Endothelial cell of umbilical vein (primary cell): ENCODE measurements around the gene SLC26A3. TPM values are rescaled to one million over a fixed set of nuclear protein-coding genes. Genes with fewer than 3 reads are reported as not detected.

Experiments
- BruUV-seq: library from RNA; stranded (reverse); fragments of 400-500 nt; replicated peaks from 2 replicates; lab custom pipeline; 2021; lab: Mats Ljungman, UMichigan
- CTCF ChIA-PET: fragments of 300-600, 350-600 bp; sonication (Branson Sonifier 250); formaldehyde crosslinking; loops from one replicate; lab custom pipeline; 2021; ENCODE audit warnings: antibody characterized with exemption, inconsistent platforms; lab: Charles Lee
- POLR2A ChIA-PET: fragments of 300-600, 350-600 bp; sonication (Branson Sonifier 250); formaldehyde crosslinking; loops from one replicate; lab custom pipeline; 2021; ENCODE audit warnings: antibody characterized with exemption, inconsistent platforms; lab: Charles Lee
- DNase-seq: peaks from one replicate; pipeline ENCODE4 v3.0.0-alpha.2; 2011; ENCODE audit warnings: low read depth, low spot score
- FAIRE-seq: peaks from 2 replicates; lab custom pipeline; 2011; peaks lifted over from hg19 to GRCh38; lab: Jason Lieb, UNC
- H2AFZ ChIP-seq: 2 replicates; pipeline ENCODE4 v1.6.0; 2012; ENCODE audit warnings: low read depth, low read length, control low read depth, inconsistent platforms
- H3K27ac ChIP-seq: 2 replicates; pipeline ENCODE4 v1.5.1; 2011; ENCODE audit warnings: low read depth, mild to moderate bottlenecking, control low read depth, low read length, moderate library complexity; ENCODE audit not compliant: insufficient read depth
- H3K27me3 ChIP-seq, 2 experiments: 2 replicates each; pipeline versions ENCODE4 v1.6.0 to v1.6.1; 2011; ENCODE audit warnings: low read length in 2 of 2, mixed read lengths in 1 of 2; ENCODE audit not compliant: control insufficient read depth in 2 of 2, insufficient read depth in 2 of 2
- H3K36me3 ChIP-seq, 2 experiments: 2 replicates in 1 of 2; 3 replicates in 1 of 2; pipeline ENCODE4 v1.5.1; 2011; ENCODE audit warnings: low read length in 2 of 2, mild to moderate bottlenecking in 1 of 2, moderate library complexity in 1 of 2; ENCODE audit not compliant: control insufficient read depth in 2 of 2, insufficient read depth in 2 of 2; ENCODE audit errors: extremely low read depth in 1 of 2
- H3K4me1 ChIP-seq: 3 replicates; pipeline ENCODE4 v1.5.1; 2011; ENCODE audit warnings: mild to moderate bottlenecking, low read length; ENCODE audit not compliant: control insufficient read depth, insufficient read depth; ENCODE audit errors: extremely low read depth
- H3K4me2 ChIP-seq: 2 replicates; pipeline ENCODE4 v1.6.1; 2011; ENCODE audit warnings: low read length, control low read depth, mixed read lengths; ENCODE audit not compliant: insufficient read depth
- H3K4me3 ChIP-seq, 3 experiments: fragments of 200-600 bp in 1 of 3; sonication (generic), shearing (Covaris generic) in 1 of 3; replicated peaks in 1 of 3; 2 replicates each; pipeline ENCODE4 v1.5.1; 2011 to 2016; ENCODE audit warnings: control low read depth in 3 of 3, low read length in 3 of 3, mild to moderate bottlenecking in 2 of 3, inconsistent platforms in 1 of 3, low read depth in 1 of 3, moderate library complexity in 1 of 3; ENCODE audit not compliant: insufficient read depth in 1 of 3
- H3K79me2 ChIP-seq: 2 replicates; pipeline ENCODE4 v1.6.0; 2012; ENCODE audit warnings: low read length, inconsistent platforms; ENCODE audit not compliant: control insufficient read depth, insufficient read depth
- H3K9ac ChIP-seq: replicated peaks from 2 replicates; pipeline ENCODE3; 2011; ENCODE audit warnings: low read length, control low read depth; ENCODE audit not compliant: insufficient read depth; ENCODE audit errors: extremely low read depth
- H3K9me1 ChIP-seq: replicated peaks from 3 replicates; pipeline ENCODE4 v1.6.0; 2011; ENCODE audit warnings: mild to moderate bottlenecking, low read length; ENCODE audit not compliant: control insufficient read depth, insufficient read depth; ENCODE audit errors: extremely low read depth
- H3K9me3 ChIP-seq: replicated peaks from 2 replicates; pipeline ENCODE4 v1.5.1; 2012; ENCODE audit warnings: low read length, inconsistent platforms; ENCODE audit not compliant: control insufficient read depth, insufficient read depth
- H4K20me1 ChIP-seq: replicated peaks from 2 replicates; pipeline ENCODE3; 2011; ENCODE audit warnings: mild to moderate bottlenecking, low read length; ENCODE audit not compliant: control insufficient read depth, insufficient read depth; ENCODE audit errors: extremely low read depth
- CTCF ChIP-seq, 2 donors: IDR thresholded peaks; 1 replicate in 1 of 2; 2 replicates in 1 of 2; pipeline ENCODE4 v1.5.1; 2011; ENCODE audit warnings: low read length in 2 of 2, mild to moderate bottlenecking in 2 of 2, moderate library complexity in 2 of 2, control low read depth in 1 of 2, inconsistent platforms in 1 of 2, low read depth in 1 of 2; ENCODE audit not compliant: insufficient read depth in 1 of 2; ENCODE audit errors: extremely low read depth in 1 of 2
- EZH2 ChIP-seq: IDR thresholded peaks from 2 replicates; pipeline ENCODE4 v1.6.1; 2012; ENCODE audit warnings: borderline replicate concordance, low read depth, mild to moderate bottlenecking, moderate library complexity, low read length, inconsistent platforms; ENCODE audit not compliant: severe bottlenecking
- FOS ChIP-seq: IDR thresholded peaks from 2 replicates; pipeline ENCODE4 v1.6.1; 2011; ENCODE audit warnings: mild to moderate bottlenecking, low read length, moderate library complexity, borderline replicate concordance; ENCODE audit not compliant: insufficient read depth
- GATA2 ChIP-seq: IDR thresholded peaks from 2 replicates; pipeline ENCODE4 v1.7.0; 2011; ENCODE audit warnings: low read depth, mild to moderate bottlenecking, moderate library complexity, mixed read lengths, low read length; ENCODE audit not compliant: insufficient read length, insufficient read depth
- JUN ChIP-seq: IDR thresholded peaks from 2 replicates; pipeline ENCODE4 v1.6.1; 2011; ENCODE audit warnings: borderline replicate concordance, low read depth; ENCODE audit not compliant: insufficient read length, insufficient read depth
- MYC ChIP-seq: IDR thresholded peaks from one replicate; pipeline ENCODE4 v1.6.1; 2011; ENCODE audit warnings: mild to moderate bottlenecking, low read depth, low read length
- POLR2A ChIP-seq: IDR thresholded peaks from 2 replicates; pipeline ENCODE4 v1.6.1; 2012; ENCODE audit warnings: low read depth, mild to moderate bottlenecking, control low read depth, low read length
- POLR2AphosphoS5 ChIP-seq: IDR thresholded peaks from 2 replicates; pipeline ENCODE4 v1.6.1; 2012; ENCODE audit warnings: low read depth, mild to moderate bottlenecking, control low read depth, low read length, moderate library complexity; ENCODE audit not compliant: insufficient read depth
- dilution Hi-C: fragments of 300-500 bp; cut with MboI; formaldehyde crosslinking; loops from one replicate; pipeline ENCODE4 v1.15.0; 2019; ENCODE audit warnings: low sequenced_read_pairs; ENCODE audit not compliant: extremely low pct_ligation_motif_present
- intact Hi-C: fragments of 100-400 bp; cut with micrococcal nuclease; formaldehyde crosslinking; loops from one replicate; pipeline ENCODE4 v1.10.0; 2022
- polyA plus RNA-seq, 4 experiments: library from polyadenylated mRNA; depleted of rRNA in 3 of 4; stranded (reverse) in 3 of 4; unstranded in 1 of 4; fragments of >200 nt; gene quantifications; 2 replicates each; pipeline versions ENCODE4 v1.2.1 to v1.2.3, GENCODE V29; 2011 to 2012; ENCODE audit warnings: missing spikeins in 1 of 4
- total RNA-seq: library from RNA; stranded (reverse); gene quantifications from 2 replicates; pipeline ENCODE4 v1.2.3, GENCODE V29; 2021
- TF ChIP-seq, protein P1 (sequence below): IDR thresholded peaks from 2 replicates; pipeline ENCODE4 v1.6.1; 2011; ENCODE audit not compliant: insufficient read depth, insufficient read length

SLC26A3 gene
- total and polyA plus RNA-seq, 2 donors (not counting 3 experiments of a cell fraction or from before 2014, with no cell fraction given), result not detected

DNA sequence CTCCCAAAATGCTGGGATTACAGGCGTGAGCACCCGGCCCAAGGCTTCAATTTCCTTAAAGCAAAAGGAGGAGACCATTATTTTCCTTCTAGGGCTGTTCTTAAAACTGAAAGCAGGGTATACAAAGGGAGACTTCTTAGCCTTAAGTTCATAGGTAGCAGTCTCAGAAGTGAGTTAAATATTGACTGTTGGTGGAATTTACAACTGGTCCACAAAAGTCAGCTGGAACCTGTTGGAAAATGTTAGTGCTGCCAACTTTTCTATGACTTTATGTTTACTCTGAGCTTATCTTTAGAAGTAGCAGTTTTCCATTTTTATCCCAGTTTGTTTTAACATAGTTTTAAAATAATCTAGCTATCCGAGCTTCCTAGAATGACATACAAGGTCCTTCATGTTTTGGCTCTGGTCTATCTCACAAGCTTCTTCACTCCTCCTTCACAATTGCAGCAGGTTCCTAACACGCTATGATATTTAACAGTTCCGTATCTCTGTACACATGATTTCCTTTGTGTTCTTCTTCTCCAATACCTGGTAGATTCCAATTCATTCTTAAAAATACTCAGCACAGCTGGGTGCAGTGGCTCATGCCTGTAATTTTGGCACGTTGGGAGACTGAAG is 3.3 kb downstream of the SLC26A3 start:
- peaks cover 13 to 24% of the 10 kb centered on the region in 2 experiments for H3K27me3 ChIP-seq
- no peak overlapping the region for H2AFZ ChIP-seq
- intact Hi-C loops, result no loop called here
- no peak overlapping the region for H3K4me3 ChIP-seq
- BruUV-seq, result no TSS peak
- POLR2A ChIA-PET, result no interaction called here
- no peaks in the 10 kb centered on the region for H3K9me1 ChIP-seq
- H3K36me3 ChIP-seq, result no peaks in the 10 kb centered on the region
- no peak overlapping the region for H3K27ac ChIP-seq
- H3K9ac ChIP-seq, result no peak overlapping the region
- H4K20me1 ChIP-seq, result no peaks in the 10 kb centered on the region
- no peaks in the 10 kb centered on the region for H3K9me3 ChIP-seq
- TF ChIP-seq EZH2, result no peak
- no peak for TF ChIP-seq FOS
- TF ChIP-seq, protein P1, sequence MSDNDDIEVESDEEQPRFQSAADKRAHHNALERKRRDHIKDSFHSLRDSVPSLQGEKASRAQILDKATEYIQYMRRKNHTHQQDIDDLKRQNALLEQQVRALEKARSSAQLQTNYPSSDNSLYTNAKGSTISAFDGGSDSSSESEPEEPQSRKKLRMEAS, result no peak
- TF ChIP-seq MYC, result no peak
- TF ChIP-seq GATA2, result no peak
- H3K4me2 ChIP-seq, result no peak overlapping the region
- no peaks in the 10 kb centered on the region for H3K4me1 ChIP-seq
- FAIRE-seq (no peak), DNase-seq (peak; percentile 5)
- no peaks in the 10 kb centered on the region for H3K79me2 ChIP-seq
- CTCF ChIA-PET, result interaction anchor here (1.1 kb wide), 1 partner anchor 75 kb away, joined by 3 read pairs; no protein-coding TSS in a partner anchor
- dilution Hi-C loops, result no loop called here

DNA sequence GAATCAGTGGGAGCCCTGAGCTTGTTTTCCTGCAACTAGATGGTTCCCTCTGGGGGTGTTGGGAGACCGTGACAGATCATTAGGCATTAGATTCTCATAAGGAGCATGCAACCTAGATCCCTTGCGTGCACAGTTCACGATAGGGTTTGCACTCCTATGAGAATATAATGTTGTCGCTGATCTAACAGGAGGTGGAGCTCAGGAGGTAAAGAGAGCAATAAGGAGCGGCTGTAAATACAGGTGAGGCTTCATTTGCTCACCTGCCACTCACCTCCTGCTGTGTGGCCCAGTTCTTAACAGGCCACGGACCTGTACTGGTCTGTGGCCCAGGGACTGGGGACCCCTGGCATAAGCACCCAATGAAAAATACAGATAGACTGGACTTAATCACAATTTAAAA is 10.7 kb downstream of the SLC26A3 start:
- Histone ChIP-seq H3K4me3 (no peak overlapping the region), H4K20me1 (no peaks in the 10 kb centered on the region), H2AFZ (no peak overlapping the region), H3K4me2 (no peak overlapping the region), H3K9me1 (no peaks in the 10 kb centered on the region), H3K4me1 (no peaks in the 10 kb centered on the region), H3K9me3 (no peaks in the 10 kb centered on the region), H3K36me3 (no peaks in the 10 kb centered on the region), H3K79me2 (no peaks in the 10 kb centered on the region), H3K27ac (no peak overlapping the region), H3K27me3 (peaks cover 17 to 27% of the 10 kb centered on the region in 2 experiments), H3K9ac (no peak overlapping the region)
- DNase-seq (no peak), FAIRE-seq (no peak)
- ChIA-PET POLR2A (no interaction called here), CTCF (no interaction called here)
- intact Hi-C loops, result no loop called here
- BruUV-seq, result no TSS peak
- TF ChIP-seq CTCF (IDR thresholded peaks at IDR 0.05; ENCODE audit: extremely low read depth in 1 of 2, insufficient read depth in 1 of 2, low read depth in 1 of 2, low read length in 2 of 2), result no peak
- TF ChIP-seq GATA2, result no peak
- TF ChIP-seq POLR2AphosphoS5, result no peak
- no peak for TF ChIP-seq FOS
- TF ChIP-seq JUN, result no peak
- TF ChIP-seq, protein P1, result no peak
- no peak for TF ChIP-seq EZH2
- TF ChIP-seq POLR2A, result no peak
- no peak for TF ChIP-seq MYC
- dilution Hi-C loops, result no loop called here
